Heart right ventricle (tissue), 16 donors: Measurements from ENCODE around the gene ARFGAP3. TPM values are rescaled to one million over a fixed set of nuclear protein-coding genes. Genes with fewer than 3 reads are reported as not detected.

Source experiments
- ATAC-seq, 8 donors: fragments of 200-7000 bp; cut with Tn5 transposase; one replicate each; pipeline ENCODE4 v1.9.1; 2020; ENCODE audit warnings: mild to moderate bottlenecking in 8 of 8, moderate library complexity in 8 of 8, moderate number of reproducible peaks in 1 of 8
- DNase-seq, 2 donors: peaks; one replicate each; pipeline ENCODE4 v3.0.0-alpha.2; 2020
- H3K27ac ChIP-seq, 10 donors: fragments of 200-600 bp; sonication (generic) in 2 of 10; one replicate each; pipeline versions ENCODE4 v1.5.0 to v1.8.0; 2020 to 2022; ENCODE audit warnings: mild to moderate bottlenecking in 3 of 10
- H3K27me3 ChIP-seq, 7 donors: fragments of 200-600 bp; one replicate each; pipeline ENCODE4 v1.8.0; 2021 to 2022; ENCODE audit warnings: mild to moderate bottlenecking in 2 of 7
- H3K36me3 ChIP-seq, 9 donors: fragments of 200-600 bp; sonication (generic) in 1 of 9; one replicate each; pipeline versions ENCODE4 v1.5.0 to v1.8.0; 2020 to 2022; ENCODE audit warnings: mild to moderate bottlenecking in 2 of 9
- H3K4me1 ChIP-seq, 9 donors: fragments of 200-600 bp; sonication (generic) in 1 of 9; one replicate each; pipeline versions ENCODE4 v1.5.0 to v1.8.0; 2020 to 2022; ENCODE audit warnings: mild to moderate bottlenecking in 4 of 9
- H3K4me3 ChIP-seq, 10 donors: fragments of 200-600 bp; sonication (generic) in 2 of 10; one replicate each; pipeline versions ENCODE4 v1.5.0 to v1.8.0; 2020 to 2022; ENCODE audit warnings: mild to moderate bottlenecking in 7 of 10, moderate library complexity in 2 of 10
- H3K9me3 ChIP-seq, 11 donors: fragments of 200-600 bp in 10 of 11; sonication (generic) in 2 of 11; one replicate each; pipeline versions ENCODE4 v1.5.0 to v1.8.0; 2013 to 2022; ENCODE audit warnings: mild to moderate bottlenecking in 2 of 11, control low read depth in 1 of 11, moderate library complexity in 1 of 11
- CTCF ChIP-seq, 9 donors: fragments of 200-600 bp; sonication (generic) in 2 of 9; IDR thresholded peaks; one replicate each; pipeline versions ENCODE4 v1.5.0 to v1.8.0; 2021 to 2022; ENCODE audit warnings: antibody characterized with exemption in 9 of 9, mild to moderate bottlenecking in 5 of 9, moderate library complexity in 1 of 9
- WGBS, 2 donors: extraction: QIAGEN DNeasy Blood & Tissue Kit; methylation state at CpG; one replicate each; pipeline ENCODE4 v1.1.7; 2013; ENCODE audit warnings: inconsistent platforms in 1 of 2; 5-methylcytosine and 5-hydroxymethylcytosine counted together
- intact Hi-C, 10 donors: fragments of 100-400 bp; cut with DNase I; formaldehyde crosslinking; loops; one replicate each; pipeline versions ENCODE4 v1.11.1 to v1.14.2; 2022
- polyA plus RNA-seq, 2 donors: library from polyadenylated mRNA; stranded (reverse); fragments of 200-250 nt; gene quantifications; one replicate each; pipeline ENCODE4 v1.2.3, GENCODE V29; 2013
- total RNA-seq, 10 donors: library from RNA; stranded (reverse); fragmentation: NEBNext Ultra II Directional in 3 of 10; extraction: Animal tissue kit (Norgen Biotek cat#: 25700) in 3 of 10; gene quantifications; one replicate each; pipeline versions ENCODE4 v1.2.1 to v1.2.4, GENCODE V29; 2021 to 2023
- donor health status: Arrhythmogenic right ventricular cardiomyopathy.
- donor health status: ischemic (EF 13 %, LVEDD 7.1; RV severe dilation, severe dysfunction).
- donor health status: healthy with polysubstance abuse.
- donor health status: DM: no; HTN: yes; CAD: no.
- donor health status: DM: no; HTN: no; CAD: no.
- donor health status: ischemic (EF 25% LVEDD 6.9; RV normal size, moderate dysfunction).
- donor health status: ischemic (EF 25% LVEDD 5.7; RV mildly dilated, moderate dysfunction).
- donor health status: healthy.
- donor health status: DM: yes; HTN: yes; CAD: no.
- donor health status: Ischemic cardiomyopathy.
- donor health status: ischemic (EF 35%, LVEDD 5.7; RV mildly dilated, moderate dysfunction).
- donor health status: nonischemic (EF 11% LVEDD 7.7; RV severe dilation, severe dysfunction).
- donor health status: DM: yes; HTN: yes; CAD: no.
- donor health status: PGD.
- donor health status: ischemic (EF 29% LVEDD 5.4; RV normal size, mild dysfunction).
- donor health status: nonischemic (EF 23%, LVEDD 6.1; RV moderate dilation, normal function).

Gene ARFGAP3
- total and polyA plus RNA-seq, 12 donors = 10.6 to 29.4 (median 23.2) TPM

- 86 to 90% methylated on average over 8 of the region's 8 CpGs for WGBS, 2 donors
- Histone ChIP-seq H3K27me3 (no peaks in the 10 kb centered on the region), H3K9me3 (no peaks in the 10 kb centered on the region), H3K4me1 (peaks cover 0 to 35% (median 13%) of the 10 kb centered on the region in 9 donors), H3K36me3 (peaks cover 0 to 100% (median 54%) of the 10 kb centered on the region in 9 donors), H3K27ac (no peak overlapping the region), H3K4me3 (no peak overlapping the region)
- ATAC-seq (no peak), DNase-seq (no peak)
- intact Hi-C loops = no loop called here
- TF ChIP-seq CTCF (IDR thresholded peaks at IDR 0.05) = peak in 1 of 9 donors; percentile 8
Observed at GRCh38 chr22:42880815-42881214, 23.7 kb upstream of the ARFGAP3 start.

DNA sequence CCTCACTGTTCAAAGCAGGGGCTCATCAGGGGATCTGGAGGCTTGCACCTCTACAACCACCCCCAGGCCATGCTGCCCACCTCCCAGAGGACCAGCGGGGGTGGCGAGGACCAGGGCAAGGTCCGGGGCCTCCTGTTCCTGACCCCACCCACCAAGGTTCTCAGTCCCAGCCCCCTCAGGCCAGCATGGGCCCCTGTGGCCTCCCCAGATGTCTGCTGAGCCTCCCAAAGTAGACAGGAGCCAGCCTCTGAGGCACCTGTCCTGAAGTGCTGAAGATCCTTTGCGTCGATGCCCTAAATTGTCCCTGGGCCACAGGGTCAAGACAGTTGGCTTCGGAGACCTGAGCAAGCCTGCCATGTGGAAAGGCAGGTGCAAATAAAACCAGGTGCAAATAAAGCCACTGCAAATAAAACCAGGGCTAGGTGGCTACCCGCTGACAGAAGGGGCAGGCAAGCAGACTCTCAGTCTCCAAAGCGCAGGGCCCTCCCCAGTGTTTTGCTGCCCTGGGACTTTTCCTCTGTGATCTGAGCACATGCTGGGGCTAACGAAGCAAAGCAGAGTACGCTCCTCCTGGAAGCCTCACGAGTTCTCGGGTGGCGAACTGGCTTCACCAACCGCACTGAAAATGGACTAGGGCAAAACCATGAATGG, 22.4 kb upstream of the ARFGAP3 start:
- peak overlapping the region in 1 of 10 donors; percentile 2 for H3K27ac ChIP-seq
- H3K36me3 ChIP-seq = peaks cover 0 to 100% (median 63%) of the 10 kb centered on the region in 9 donors
- DNase-seq (no peak), ATAC-seq (no peak)
- H3K4me3 ChIP-seq = no peak overlapping the region
- no peaks in the 10 kb centered on the region for H3K27me3 ChIP-seq
- H3K4me1 ChIP-seq = peaks cover 0 to 29% (median 13%) of the 10 kb centered on the region in 9 donors
- intact Hi-C loops = loop anchor here in 1 of 10 donors (10.0 kb wide), 1 partner anchor 145 kb away; no protein-coding TSS in a partner anchor
- no peak for TF ChIP-seq CTCF (IDR thresholded peaks at IDR 0.05)
- no peaks in the 10 kb centered on the region for H3K9me3 ChIP-seq
- WGBS, 2 donors = 92 to 93% methylated on average over 14 of the region's 14 CpGs

GRCh38 chr22:42878561-42879305, 21.7 kb upstream of the ARFGAP3 start:
- Histone ChIP-seq H3K36me3 (peaks cover 0 to 100% (median 63%) of the 10 kb centered on the region in 9 donors), H3K27me3 (no peaks in the 10 kb centered on the region), H3K4me3 (no peak overlapping the region), H3K27ac (peak overlapping the region in 4 of 10 donors; percentile 5 to 46 (median 17)), H3K4me1 (peaks cover 0 to 29% (median 13%) of the 10 kb centered on the region in 9 donors), H3K9me3 (no peaks in the 10 kb centered on the region)
- intact Hi-C loops = loop anchor here in 1 of 10 donors (10.0 kb wide), 1 partner anchor 146 kb away; no protein-coding TSS in a partner anchor
- 79 to 86% methylated on average over 22 of the region's 22 CpGs for WGBS, 2 donors
- ATAC-seq (peak in 5 of 8 donors; percentile 25 to 54 (median 37)), DNase-seq (peak in 1 of 2 donors; percentile 49)
- TF ChIP-seq CTCF (IDR thresholded peaks at IDR 0.05) = no peak

DNA sequence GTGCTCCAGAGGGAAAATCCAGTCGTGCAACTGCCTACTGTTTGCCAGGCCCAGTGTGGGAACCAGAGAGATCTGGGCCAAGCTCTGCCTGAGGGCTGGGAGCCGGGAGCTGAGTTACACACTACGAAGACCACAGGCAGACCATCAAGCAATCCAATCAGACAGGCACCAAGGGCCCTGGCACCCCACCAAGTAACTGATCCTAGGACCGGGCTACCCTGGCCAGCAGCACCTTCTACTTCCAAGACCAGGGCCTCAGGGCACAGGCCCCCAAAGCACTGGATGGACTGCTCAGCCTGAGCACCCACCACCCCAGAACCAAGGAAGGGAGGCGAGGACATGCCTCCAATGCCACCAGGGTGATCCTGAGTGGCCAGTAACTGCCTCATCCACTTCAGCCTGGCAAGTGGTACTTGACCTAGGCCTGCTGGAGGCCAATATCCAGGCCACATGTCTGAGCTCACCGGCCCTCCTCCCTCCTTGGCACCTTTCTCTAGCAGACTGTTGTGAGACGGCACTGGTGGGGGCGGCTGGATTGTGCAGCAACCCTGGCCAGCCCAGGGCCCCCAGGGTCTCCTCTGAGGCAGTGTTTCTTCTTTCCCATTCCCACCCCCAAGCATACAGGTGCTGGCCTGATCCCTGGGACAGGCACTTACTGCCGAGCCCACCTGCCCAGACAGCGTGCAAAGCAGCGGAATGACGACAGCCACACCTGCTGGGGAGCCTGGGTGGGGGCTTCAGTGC, 20.7 kb upstream of the ARFGAP3 start:
- H3K36me3 ChIP-seq = peaks cover 0 to 100% (median 71%) of the 10 kb centered on the region in 9 donors
- TF ChIP-seq CTCF (IDR thresholded peaks at IDR 0.05) = no peak
- peak in 4 of 8 donors; percentile 5 to 51 (median 20) for ATAC-seq
- H3K4me1 ChIP-seq = peaks cover 0 to 29% (median 13%) of the 10 kb centered on the region in 9 donors
- no peak for DNase-seq
- intact Hi-C loops = loop anchor here in 1 of 10 donors (10.0 kb wide), 1 partner anchor 147 kb away; no protein-coding TSS in a partner anchor
- H3K27me3 ChIP-seq = no peaks in the 10 kb centered on the region
- no peak overlapping the region for H3K4me3 ChIP-seq
- 69 to 75% methylated on average over 12 of the region's 12 CpGs for WGBS, 2 donors
- H3K9me3 ChIP-seq = no peaks in the 10 kb centered on the region
- peak overlapping the region in 4 of 10 donors; percentile 5 to 46 (median 16) for H3K27ac ChIP-seq
